Stimulated activated CD8-positive, alpha-beta memory T cell treated with anti-CD3 and anti-CD28 coated beads, Interleukin-12 subunit alpha, Interleukin-12 subunit beta, amount 100 ng/mL, for 1 hour (primary cell): ENCODE results near the gene NFATC2IP.
A peak's percentile ranks its signal among the peaks of the same experiment; 100 is the strongest.
"Not testable (repeated sequence)": the region's sequence is repeated elsewhere in the genome, so short reads cannot be mapped to it uniquely, and the experiment has no call there.

ENCODE experiments used
- DNase-seq: peaks from one replicate; pipeline ENCODE4 v3.0.0-alpha.2; 2020; ENCODE audit warnings: low read depth

The NFATC2IP gene

DNA sequence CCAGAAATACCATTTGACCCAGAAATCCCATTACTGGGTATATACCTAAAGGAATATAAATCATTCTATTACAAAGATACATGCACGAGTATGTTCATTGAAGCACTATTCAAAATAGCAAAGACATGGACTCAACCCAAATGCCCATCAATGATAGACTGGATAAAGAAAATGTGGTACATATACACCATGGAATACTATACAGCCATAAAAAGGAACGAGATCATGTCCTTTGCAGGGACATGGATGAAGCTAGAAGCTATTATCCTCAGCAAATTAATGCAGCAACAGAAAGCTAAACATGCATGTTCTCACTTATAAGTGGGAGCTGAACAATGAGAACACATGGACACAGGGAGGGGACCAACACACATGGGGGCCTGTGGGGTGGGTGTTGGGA, 24.5 kb upstream of the NFATC2IP start:
- DNase-seq: not testable (repeated sequence)

DNA sequence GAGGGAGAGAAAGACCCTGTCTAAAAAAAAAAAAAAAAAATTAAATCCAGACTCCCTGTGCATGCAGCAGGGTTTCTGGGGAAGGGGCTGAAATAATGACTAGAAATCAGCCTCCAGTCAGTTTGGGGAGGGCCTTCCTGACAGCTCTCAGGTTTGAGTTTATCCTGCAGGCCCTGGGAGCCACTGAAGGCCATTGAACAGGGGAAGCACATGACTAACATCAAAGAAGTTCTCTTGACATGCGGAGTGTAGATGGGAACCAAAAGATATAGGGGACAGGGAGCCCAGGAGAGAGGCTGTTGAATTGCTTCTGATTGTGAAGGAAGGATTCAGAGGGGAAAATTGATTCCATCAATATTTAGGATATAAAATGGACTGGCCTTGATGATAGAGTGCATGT, 22.9 kb upstream of the NFATC2IP start:
- DNase-seq: no peak

GRCh38 chr16:28930203-28930602, 20.5 kb upstream of the NFATC2IP start:
- DNase-seq: no peak

- no peak for DNase-seq
Measured at GRCh38 chr16:28930652-28931051, 20.1 kb upstream of the NFATC2IP start.

- no peak for DNase-seq
Measured at GRCh38 chr16:28931801-28932225, 18.9 kb upstream of the NFATC2IP start, which contains the start of gene CD19. Gene CD19 (plus strand): TSS chr16:28931971. CDS start chr16:28932001, 30 bp downstream.

DNA sequence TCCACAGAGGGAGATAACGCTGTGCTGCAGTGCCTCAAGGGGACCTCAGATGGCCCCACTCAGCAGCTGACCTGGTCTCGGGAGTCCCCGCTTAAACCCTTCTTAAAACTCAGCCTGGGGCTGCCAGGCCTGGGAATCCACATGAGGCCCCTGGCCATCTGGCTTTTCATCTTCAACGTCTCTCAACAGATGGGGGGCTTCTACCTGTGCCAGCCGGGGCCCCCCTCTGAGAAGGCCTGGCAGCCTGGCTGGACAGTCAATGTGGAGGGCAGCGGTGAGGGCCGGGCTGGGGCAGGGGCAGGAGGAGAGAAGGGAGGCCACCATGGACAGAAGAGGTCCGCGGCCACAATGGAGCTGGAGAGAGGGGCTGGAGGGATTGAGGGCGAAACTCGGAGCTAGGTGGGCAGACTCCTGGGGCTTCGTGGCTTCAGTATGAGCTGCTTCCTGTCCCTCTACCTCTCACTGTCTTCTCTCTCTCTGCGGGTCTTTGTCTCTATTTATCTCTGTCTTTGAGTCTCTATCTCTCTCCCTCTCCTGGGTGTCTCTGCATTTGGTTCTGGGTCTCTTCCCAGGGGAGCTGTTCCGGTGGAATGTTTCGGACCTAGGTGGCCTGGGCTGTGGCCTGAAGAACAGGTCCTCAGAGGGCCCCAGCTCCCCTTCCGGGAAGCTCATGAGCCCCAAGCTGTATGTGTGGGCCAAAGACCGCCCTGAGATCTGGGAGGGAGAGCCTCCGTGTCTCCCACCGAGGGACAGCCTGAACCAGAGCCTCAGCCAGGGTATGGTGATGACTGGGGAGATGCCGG, 18.2 kb upstream of the NFATC2IP start:
- no peak for DNase-seq

GRCh38 chr16:28933171-28933570, 17.6 kb upstream of the NFATC2IP start:
- no peak for DNase-seq

DNA sequence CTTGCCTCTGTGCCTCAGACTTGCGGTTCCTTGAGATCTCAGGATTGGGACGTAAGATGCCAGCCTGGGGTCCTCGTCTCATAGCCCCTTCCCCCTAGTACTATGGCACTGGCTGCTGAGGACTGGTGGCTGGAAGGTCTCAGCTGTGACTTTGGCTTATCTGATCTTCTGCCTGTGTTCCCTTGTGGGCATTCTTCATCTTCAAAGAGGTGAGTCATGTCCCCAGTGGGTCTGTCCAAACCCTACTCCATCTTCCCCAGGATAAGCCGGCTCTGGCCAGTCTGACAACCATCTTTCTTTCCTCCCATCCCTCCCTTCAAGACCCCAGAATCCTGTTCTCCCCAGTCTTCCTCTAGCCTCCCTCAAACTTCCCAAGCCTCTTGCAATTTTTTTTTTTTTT, 15.4 kb upstream of the NFATC2IP start:
- no peak for DNase-seq

- DNase-seq: peak; percentile 58
Measured at GRCh38 chr16:28935924-28936783, 14.6 kb upstream of the NFATC2IP start.

DNA sequence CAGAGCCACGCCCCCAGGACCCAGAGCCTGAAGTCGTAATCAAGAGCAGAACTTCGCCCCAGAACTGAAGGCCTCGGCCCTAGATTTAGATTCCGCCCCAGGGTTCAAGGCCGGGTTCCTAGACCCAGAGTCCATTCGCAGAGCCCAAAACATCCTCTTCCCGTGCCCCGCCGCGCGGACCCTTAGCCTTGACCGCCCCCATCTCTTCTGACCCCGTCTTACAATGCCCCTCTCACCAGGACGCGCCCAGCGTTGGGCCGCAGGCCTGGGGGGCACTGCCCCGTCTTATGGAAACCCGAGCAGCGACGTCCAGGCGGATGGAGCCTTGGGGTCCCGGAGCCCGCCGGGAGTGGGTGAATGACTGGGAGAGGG, 14.0 kb upstream of the NFATC2IP start:
- DNase-seq: no peak

DNA sequence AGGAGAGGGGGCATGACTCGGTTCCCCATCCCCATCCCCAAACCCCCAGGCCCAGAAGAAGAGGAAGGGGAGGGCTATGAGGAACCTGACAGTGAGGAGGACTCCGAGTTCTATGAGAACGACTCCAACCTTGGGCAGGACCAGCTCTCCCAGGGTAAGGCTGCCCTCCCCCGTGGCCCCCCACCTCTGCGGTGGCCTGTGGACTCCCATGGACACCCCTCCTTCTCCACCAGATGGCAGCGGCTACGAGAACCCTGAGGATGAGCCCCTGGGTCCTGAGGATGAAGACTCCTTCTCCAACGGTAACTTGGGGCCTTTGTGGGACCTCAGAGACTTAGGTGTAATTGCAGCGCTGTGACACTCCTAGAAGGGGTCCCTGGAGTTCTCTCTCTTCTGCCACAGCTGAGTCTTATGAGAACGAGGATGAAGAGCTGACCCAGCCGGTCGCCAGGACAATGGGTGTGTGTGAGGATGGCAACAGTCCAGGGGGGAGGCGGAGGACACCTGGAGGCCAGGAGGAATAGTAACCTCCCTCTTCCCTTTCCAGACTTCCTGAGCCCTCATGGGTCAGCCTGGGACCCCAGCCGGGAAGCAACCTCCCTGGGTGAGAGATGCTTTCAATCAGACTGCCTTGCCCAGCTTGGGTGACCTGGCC, 13.4 kb upstream of the NFATC2IP start:
- no peak for DNase-seq

DNA sequence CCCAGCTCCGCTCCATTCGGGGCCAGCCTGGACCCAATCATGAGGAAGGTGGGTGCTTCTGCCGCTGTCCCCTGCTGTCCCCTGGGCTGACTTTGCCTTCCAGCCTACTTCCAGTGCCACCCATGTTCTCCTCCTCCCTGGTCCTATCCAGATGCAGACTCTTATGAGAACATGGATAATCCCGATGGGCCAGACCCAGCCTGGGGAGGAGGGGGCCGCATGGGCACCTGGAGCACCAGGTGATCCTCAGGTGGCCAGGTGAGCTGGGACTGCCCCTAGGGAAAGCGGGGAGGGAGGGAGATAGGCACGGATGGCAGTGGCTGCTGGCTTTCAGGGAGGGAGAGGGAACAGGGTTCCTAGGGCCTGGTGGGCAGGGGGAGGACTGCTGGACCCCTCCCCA, 12.0 kb upstream of the NFATC2IP start:
- DNase-seq: no peak

DNA sequence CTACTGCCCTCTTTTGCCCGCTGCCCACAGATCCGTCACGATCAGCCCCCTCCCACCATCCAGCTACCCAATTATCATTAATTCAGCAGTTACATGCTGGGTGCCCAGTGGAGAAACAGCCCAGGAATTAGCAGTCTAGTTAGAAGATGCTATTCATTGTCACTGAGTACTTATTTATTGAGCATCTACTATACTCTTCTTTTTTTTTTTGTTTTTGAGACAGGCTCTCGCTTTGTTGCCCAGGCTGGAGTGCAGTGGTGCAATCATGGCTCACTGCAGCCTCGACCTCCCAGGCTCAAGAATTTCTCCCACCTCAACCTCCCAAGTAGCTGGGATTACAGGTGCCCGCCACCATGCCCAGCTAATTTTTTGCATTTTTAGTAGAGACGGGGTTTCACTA, 10.9 kb upstream of the NFATC2IP start:
- not testable (repeated sequence) for DNase-seq

GRCh38 chr16:28943281-28943680, 7.5 kb upstream of the NFATC2IP start:
- no peak for DNase-seq

- no peak for DNase-seq
Measured at GRCh38 chr16:28946681-28947080, 4.1 kb upstream of the NFATC2IP start.

DNA sequence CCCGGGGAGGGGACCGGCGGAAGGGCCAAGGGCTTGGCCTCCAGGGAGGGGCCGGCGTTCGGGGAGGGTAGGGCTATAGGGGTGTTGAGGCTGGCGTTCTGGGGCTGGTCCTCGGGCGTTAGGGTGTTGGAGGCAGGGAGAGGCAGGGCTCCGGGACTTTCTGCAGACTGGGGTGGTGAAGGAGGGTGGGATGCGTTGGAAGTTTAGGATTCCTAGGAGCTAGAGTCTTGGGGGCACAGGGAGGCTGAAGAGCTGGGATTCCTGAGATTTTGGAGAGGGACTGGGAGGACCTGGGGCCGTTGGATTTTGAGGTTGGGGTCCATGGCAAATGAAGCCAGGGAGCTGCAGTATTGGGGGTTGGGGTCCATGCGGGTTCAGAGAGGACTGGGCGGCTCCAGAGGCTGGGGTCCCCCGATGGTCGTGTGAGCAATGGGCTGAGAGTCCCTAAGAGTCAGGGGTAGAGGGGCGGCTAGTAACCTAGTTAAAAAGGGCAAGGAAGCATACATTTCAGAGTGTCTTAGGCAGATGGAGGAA, 740 bp downstream of the NFATC2IP start:
- no peak for DNase-seq

DNA sequence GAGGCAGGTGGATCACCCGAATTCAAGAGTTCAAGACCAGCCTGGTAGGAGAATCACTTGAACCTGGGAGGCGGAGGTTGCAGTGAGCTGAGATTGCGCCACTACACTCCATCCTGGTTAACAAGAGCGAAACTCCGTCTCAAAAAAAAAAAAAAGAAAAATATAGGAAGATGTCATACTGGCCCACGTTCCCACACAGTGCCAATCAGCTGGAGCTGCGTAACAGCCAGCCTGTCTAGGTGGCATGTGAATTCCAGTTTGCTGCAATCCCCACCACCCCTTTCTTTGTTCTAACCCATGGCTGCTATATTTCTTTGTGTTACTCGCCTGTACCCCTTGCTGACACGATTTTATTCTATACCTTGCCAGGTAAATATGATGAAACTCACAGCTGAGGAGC, 7.5 kb downstream of the NFATC2IP start:
- DNase-seq: no peak

GRCh38 chr16:28958836-28959235, 8.1 kb downstream of the NFATC2IP start:
- no peak for DNase-seq

GRCh38 chr16:28964072-28964471, 13.3 kb downstream of the NFATC2IP start:
- DNase-seq: no peak

GRCh38 chr16:28964496-28964895, 13.8 kb downstream of the NFATC2IP start:
- DNase-seq: no peak

- no peak for DNase-seq
Measured at GRCh38 chr16:28967156-28967555, 16.4 kb downstream of the NFATC2IP start.

DNA sequence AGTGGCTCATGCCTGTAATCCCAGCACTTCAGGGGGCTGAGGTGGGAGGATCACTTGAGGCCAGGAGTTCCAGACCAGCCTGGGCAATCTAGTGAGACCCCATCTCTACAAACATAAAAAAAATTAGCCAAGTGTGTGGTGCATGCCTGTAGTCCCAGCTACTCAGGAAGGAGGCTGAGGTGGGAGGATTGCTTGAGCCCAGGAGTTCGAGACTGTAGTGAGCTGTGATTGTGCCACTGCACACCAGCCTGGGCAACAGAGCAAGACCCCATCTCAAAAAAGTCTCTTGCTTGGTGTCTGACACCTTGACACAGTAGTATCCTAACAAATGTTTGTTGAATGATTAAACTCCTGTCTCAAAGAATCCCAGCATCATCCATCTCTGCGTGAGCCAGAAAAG, 19.0 kb downstream of the NFATC2IP start:
- not testable (repeated sequence) for DNase-seq
